Stimulated activated CD8-positive, alpha-beta memory T cell treated with anti-CD3 and anti-CD28 coated beads, Interleukin-2, amount 100 ng/mL, for 48 hours (primary cell): ENCODE measurements around the gene AWAT2.

Experiments
- DNase-seq, 2 donors: peaks; one replicate each; pipeline ENCODE4 v3.0.0-alpha.2; 2020; ENCODE audit warnings: low read depth in 2 of 2

Gene AWAT2

GRCh38 chrX:70049925-70050324 lies at the start of gene AWAT2:
Gene AWAT2 (minus strand): TSS chrX:70049938. CDS start chrX:70049932, 6 bp downstream.
- no peak for DNase-seq

GRCh38 chrX:70096052-70096451 lies 46.3 kb upstream of the AWAT2 start:
- no peak for DNase-seq

GRCh38 chrX:70092247-70092646 lies 42.5 kb upstream of the AWAT2 start:
- DNase-seq: no peak

GRCh38 chrX:70089604-70090297 lies 40.0 kb upstream of the AWAT2 start:
- DNase-seq: no peak

- no peak for DNase-seq
Observed at GRCh38 chrX:70088751-70089150, 39.0 kb upstream of the AWAT2 start.

GRCh38 chrX:70087857-70088630 lies 38.3 kb upstream of the AWAT2 start:
- DNase-seq: no peak

GRCh38 chrX:70084592-70085240 lies 35.0 kb upstream of the AWAT2 start:
- DNase-seq: no peak

GRCh38 chrX:70082723-70083122 lies 33.0 kb upstream of the AWAT2 start:
- no peak for DNase-seq

GRCh38 chrX:70079870-70080269 lies 30.1 kb upstream of the AWAT2 start:
- DNase-seq: no peak

- no peak for DNase-seq
Observed at GRCh38 chrX:70079297-70079696, 29.6 kb upstream of the AWAT2 start.

GRCh38 chrX:70066646-70067045 lies 16.9 kb upstream of the AWAT2 start:
- DNase-seq: no peak

- no peak for DNase-seq
Observed at GRCh38 chrX:70062961-70063550, 13.3 kb upstream of the AWAT2 start.

GRCh38 chrX:70062076-70062475 lies 12.3 kb upstream of the AWAT2 start, which contains the start of gene OTUD6A:
Gene OTUD6A (plus strand): TSS chrX:70062457. CDS start chrX:70062525, 68 bp downstream.
- DNase-seq: no peak

GRCh38 chrX:70054391-70054790 lies 4.7 kb upstream of the AWAT2 start:
- no peak for DNase-seq

- no peak for DNase-seq
Observed at GRCh38 chrX:70052895-70053615, 3.3 kb upstream of the AWAT2 start.

- no peak for DNase-seq
Observed at GRCh38 chrX:70049406-70049805, 332 bp downstream of the AWAT2 start.

- DNase-seq: no peak
Observed at GRCh38 chrX:70046978-70047377, 2.8 kb downstream of the AWAT2 start.

- DNase-seq: no peak
Observed at GRCh38 chrX:70044541-70045245, 5.0 kb downstream of the AWAT2 start.

GRCh38 chrX:70043685-70044084 lies 6.1 kb downstream of the AWAT2 start:
- DNase-seq: no peak

- no peak for DNase-seq
Observed at GRCh38 chrX:70042399-70043371, 7.1 kb downstream of the AWAT2 start.
